ENCODE data around the gene FGD6.
A peak's percentile ranks its signal among the peaks of the same experiment; 100 is the strongest.

FGD6 gene

DNA sequence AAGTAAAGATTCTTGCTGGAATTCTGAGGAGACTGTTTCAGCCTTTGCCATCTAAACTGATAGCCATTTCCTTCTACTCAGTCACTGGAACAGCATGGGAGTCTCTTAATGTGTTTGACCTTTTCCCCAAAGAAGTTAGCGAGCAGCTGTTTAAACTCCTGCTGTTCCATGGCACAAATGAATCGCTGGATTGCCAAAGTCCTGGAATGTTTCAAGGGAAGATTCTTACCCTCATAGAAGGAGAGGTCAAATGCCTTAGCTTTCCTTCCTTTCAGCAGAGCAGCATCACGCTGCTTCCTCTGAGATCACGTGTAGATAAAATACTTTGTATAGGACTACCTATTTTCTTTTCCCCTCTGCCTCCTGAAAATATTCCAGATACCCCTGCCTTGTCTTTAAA is 133.3 kb downstream of the FGD6 start:
- no peaks in the 10 kb centered on the region for H3K9me3 ChIP-seq (ENCODE audit: control insufficient read depth, insufficient read depth, low read length)
- no peaks in the 10 kb centered on the region for H3K4me1 ChIP-seq (ENCODE audit: control insufficient read depth, insufficient read depth, low read length)
- no peaks in the 10 kb centered on the region for H3K27me3 ChIP-seq (ENCODE audit: control insufficient read depth, insufficient read depth, low read length)
- peaks cover 59% of the 10 kb centered on the region for H3K36me3 ChIP-seq (ENCODE audit: control insufficient read depth, insufficient read depth, low read length)
- H3K9ac ChIP-seq (ENCODE audit: low read depth, low read length), result no peak overlapping the region
- H3K27ac ChIP-seq (ENCODE audit: low read depth, low read length), result peak overlapping the region; percentile 85
- no peak overlapping the region for H3K4me3 ChIP-seq (ENCODE audit: low read depth, low read length)

DNA sequence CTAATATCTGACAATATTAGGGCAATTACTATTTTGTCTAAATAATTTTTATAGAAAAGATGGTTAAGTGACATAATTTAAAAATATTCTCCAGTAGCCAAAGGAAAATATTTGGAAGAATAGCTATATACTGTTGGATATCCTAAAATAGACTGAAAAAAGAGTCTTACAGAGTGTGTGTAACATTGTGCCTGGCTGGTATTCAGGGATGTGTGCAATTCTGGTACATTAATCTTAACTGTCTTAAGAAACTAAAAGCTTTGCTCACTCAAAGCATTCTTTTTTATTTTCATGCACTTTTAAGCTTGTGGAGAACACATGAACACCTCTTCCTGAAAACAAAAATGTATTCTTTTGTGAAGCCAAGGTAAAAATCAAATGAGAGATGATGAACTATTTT is 133.8 kb downstream of the FGD6 start:
- Histone ChIP-seq H3K27ac (ENCODE audit: low read depth, low read length) (peak overlapping the region; percentile 85), H3K9ac (ENCODE audit: low read depth, low read length) (no peak overlapping the region), H3K9me3 (ENCODE audit: control insufficient read depth, insufficient read depth, low read length) (no peaks in the 10 kb centered on the region), H3K4me3 (ENCODE audit: low read depth, low read length) (no peak overlapping the region), H3K36me3 (ENCODE audit: control insufficient read depth, insufficient read depth, low read length) (peaks cover 54% of the 10 kb centered on the region), H3K4me1 (ENCODE audit: control insufficient read depth, insufficient read depth, low read length) (no peaks in the 10 kb centered on the region), H3K27me3 (ENCODE audit: control insufficient read depth, insufficient read depth, low read length) (no peaks in the 10 kb centered on the region)

DNA sequence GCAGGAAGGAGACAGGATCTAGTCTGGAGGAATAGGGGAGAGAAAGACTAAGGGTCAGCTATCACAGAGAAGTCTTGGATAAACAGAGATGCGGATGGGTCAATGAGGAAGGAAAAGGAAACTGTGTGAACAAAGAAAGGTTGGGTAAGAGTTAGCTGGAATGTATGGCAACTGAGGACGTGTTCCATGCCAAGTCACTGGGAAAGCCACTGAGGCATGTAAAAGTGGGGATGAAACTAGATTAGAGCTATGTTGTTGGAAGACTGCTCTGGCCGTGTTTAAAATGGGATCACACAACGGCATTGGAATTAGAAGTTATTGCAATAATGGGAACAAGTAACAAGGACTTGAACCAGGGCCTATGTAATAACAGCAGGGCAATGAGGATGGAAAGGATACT is 139.9 kb downstream of the FGD6 start:
- Histone ChIP-seq H3K4me3 (ENCODE audit: low read depth, low read length) (no peak overlapping the region), H3K27ac (ENCODE audit: low read depth, low read length) (no peak overlapping the region), H3K4me1 (ENCODE audit: control insufficient read depth, insufficient read depth, low read length) (no peaks in the 10 kb centered on the region), H3K36me3 (ENCODE audit: control insufficient read depth, insufficient read depth, low read length) (peaks cover 9% of the 10 kb centered on the region; the same call in 1 of the 2 replicates), H3K9ac (ENCODE audit: low read depth, low read length) (no peak overlapping the region), H3K9me3 (ENCODE audit: control insufficient read depth, insufficient read depth, low read length) (no peaks in the 10 kb centered on the region), H3K27me3 (ENCODE audit: control insufficient read depth, insufficient read depth, low read length) (no peaks in the 10 kb centered on the region)

- Histone ChIP-seq H3K9me3 (ENCODE audit: control insufficient read depth, insufficient read depth, low read length) (no peaks in the 10 kb centered on the region), H3K27me3 (ENCODE audit: control insufficient read depth, insufficient read depth, low read length) (no peaks in the 10 kb centered on the region), H3K27ac (ENCODE audit: low read depth, low read length) (no peak overlapping the region), H3K4me1 (ENCODE audit: control insufficient read depth, insufficient read depth, low read length) (no peaks in the 10 kb centered on the region), H3K4me3 (ENCODE audit: low read depth, low read length) (no peak overlapping the region), H3K36me3 (ENCODE audit: control insufficient read depth, insufficient read depth, low read length) (peaks cover 5% of the 10 kb centered on the region; the same call in 1 of the 2 replicates), H3K9ac (ENCODE audit: low read depth, low read length) (no peak overlapping the region)
These were observed 142.5 kb downstream of the FGD6 start for GRCh38 chr12:95074766-95075165.

DNA sequence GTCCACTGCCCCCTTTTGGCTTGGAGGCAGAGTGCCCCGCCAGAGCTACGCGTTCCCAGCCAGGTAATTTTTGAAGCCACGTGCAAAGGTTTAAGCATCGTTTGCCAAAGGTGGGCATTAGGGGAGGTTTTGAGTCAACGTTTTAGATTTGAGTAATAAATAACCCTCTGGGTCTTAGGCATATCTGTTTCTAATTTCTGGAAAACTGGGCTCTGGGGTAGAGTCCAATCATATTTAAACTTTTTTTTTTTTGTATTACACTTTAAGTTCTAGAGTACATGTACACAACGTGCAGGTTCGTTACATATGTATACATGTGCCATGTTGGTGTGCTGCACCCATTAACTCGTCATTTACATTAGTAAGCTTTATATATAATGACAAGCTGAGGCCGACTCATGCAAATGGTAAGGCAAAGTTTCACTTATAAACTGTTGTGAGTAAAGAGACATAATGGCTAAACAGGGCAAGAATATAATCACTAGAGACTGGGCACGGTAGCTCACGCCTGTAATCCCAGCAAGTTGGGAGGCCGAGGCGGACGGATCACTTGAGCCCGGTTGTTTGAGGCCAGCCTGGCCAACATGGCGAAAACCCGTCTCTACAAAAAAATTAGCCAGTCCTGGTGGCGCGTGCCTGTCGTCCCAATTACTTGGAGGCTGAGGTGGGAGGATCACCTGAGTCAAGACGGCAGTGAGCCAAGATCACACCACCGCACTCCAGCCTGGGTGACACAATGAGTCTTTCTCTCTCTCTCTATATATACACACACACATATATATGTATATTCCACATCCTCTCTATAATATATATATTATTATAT is 143.4 kb downstream of the FGD6 start:
- Histone ChIP-seq H3K27ac (ENCODE audit: low read depth, low read length) (no peak overlapping the region), H3K9ac (ENCODE audit: low read depth, low read length) (no peak overlapping the region)

DNA sequence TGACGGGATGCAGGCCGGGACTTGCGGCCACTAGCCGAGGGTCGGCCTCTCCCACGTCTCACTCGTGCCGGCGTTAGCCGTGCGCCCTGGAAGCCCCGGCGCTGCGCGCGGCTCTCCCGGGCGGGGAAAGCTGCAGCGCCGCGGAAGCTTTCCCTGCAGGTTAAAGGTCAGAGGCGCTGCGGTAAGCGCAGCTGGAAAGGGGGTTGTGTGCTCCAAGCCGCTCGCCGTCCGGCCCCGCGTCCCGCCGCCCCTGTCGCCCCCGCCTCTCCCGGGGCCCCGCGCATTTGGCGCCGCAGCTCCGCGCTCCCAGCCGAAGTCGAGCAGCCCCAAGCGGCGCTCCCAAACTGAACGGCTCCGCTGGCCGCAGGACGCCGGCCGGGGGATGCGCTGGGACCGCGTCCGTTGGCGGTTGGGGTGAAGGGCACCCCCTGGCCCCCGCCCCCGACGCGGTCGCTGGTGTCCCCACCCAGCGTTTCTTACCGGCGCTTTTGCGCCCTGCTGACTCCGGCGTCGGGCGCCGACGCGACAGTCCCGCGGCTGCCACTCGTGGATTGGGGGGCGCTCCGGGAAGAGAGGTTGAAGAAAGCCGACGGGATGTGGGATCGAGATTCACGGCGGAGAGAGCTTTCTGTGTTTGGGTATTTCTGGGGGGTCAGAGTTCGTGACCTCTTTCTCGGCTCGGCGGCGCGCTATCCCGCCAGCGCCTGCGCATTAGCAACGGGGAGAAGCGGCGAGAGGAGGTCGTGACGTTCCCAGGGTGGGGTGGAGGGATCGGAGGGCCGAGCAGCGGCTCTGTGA is 144.2 kb downstream of the FGD6 start, which contains the start of gene NR2C1:
TSS of gene NR2C1 (minus strand) at position 719 of the 798 bp plus-strand sequence. CDS start 6,234 bp downstream, outside the sequence.
- H3K36me3 ChIP-seq (ENCODE audit: control insufficient read depth, insufficient read depth, low read length), result peaks cover 12% of the 10 kb centered on the region; the same call in 1 of the 2 replicates
- peak within 1 kb of the TSS; percentile 87 for H3K9ac ChIP-seq (ENCODE audit: low read depth, low read length)
- no peaks in the 10 kb centered on the region for H3K4me1 ChIP-seq (ENCODE audit: control insufficient read depth, insufficient read depth, low read length)
- H3K27ac ChIP-seq (ENCODE audit: low read depth, low read length), result peak within 1 kb of the TSS; percentile 96
- H3K4me3 ChIP-seq (ENCODE audit: low read depth, low read length), result peak within 1 kb of the TSS; percentile 99
- no peaks in the 10 kb centered on the region for H3K27me3 ChIP-seq (ENCODE audit: control insufficient read depth, insufficient read depth, low read length)
- H3K9me3 ChIP-seq (ENCODE audit: control insufficient read depth, insufficient read depth, low read length), result no peaks in the 10 kb centered on the region

More for the DNA sequence above, 143.4 kb downstream of the FGD6 start:
- Histone ChIP-seq H3K27me3 (ENCODE audit: control insufficient read depth, insufficient read depth, low read length) (no peaks in the 10 kb centered on the region), H3K36me3 (ENCODE audit: control insufficient read depth, insufficient read depth, low read length) (peaks cover 12% of the 10 kb centered on the region; the same call in 1 of the 2 replicates), H3K4me1 (ENCODE audit: control insufficient read depth, insufficient read depth, low read length) (no peaks in the 10 kb centered on the region), H3K9me3 (ENCODE audit: control insufficient read depth, insufficient read depth, low read length) (no peaks in the 10 kb centered on the region), H3K4me3 (ENCODE audit: low read depth, low read length) (peak overlapping the region; percentile 99)

GRCh38 chr12:95070378-95070777 is 146.9 kb downstream of the FGD6 start:
- no peak overlapping the region for H3K9ac ChIP-seq (ENCODE audit: low read depth, low read length)
- no peak overlapping the region for H3K4me3 ChIP-seq (ENCODE audit: low read depth, low read length)
- H3K4me1 ChIP-seq (ENCODE audit: control insufficient read depth, insufficient read depth, low read length), result no peaks in the 10 kb centered on the region
- H3K9me3 ChIP-seq (ENCODE audit: control insufficient read depth, insufficient read depth, low read length), result no peaks in the 10 kb centered on the region
- H3K36me3 ChIP-seq (ENCODE audit: control insufficient read depth, insufficient read depth, low read length), result peaks cover 34% of the 10 kb centered on the region
- H3K27ac ChIP-seq (ENCODE audit: low read depth, low read length), result no peak overlapping the region
- H3K27me3 ChIP-seq (ENCODE audit: control insufficient read depth, insufficient read depth, low read length), result no peaks in the 10 kb centered on the region

DNA sequence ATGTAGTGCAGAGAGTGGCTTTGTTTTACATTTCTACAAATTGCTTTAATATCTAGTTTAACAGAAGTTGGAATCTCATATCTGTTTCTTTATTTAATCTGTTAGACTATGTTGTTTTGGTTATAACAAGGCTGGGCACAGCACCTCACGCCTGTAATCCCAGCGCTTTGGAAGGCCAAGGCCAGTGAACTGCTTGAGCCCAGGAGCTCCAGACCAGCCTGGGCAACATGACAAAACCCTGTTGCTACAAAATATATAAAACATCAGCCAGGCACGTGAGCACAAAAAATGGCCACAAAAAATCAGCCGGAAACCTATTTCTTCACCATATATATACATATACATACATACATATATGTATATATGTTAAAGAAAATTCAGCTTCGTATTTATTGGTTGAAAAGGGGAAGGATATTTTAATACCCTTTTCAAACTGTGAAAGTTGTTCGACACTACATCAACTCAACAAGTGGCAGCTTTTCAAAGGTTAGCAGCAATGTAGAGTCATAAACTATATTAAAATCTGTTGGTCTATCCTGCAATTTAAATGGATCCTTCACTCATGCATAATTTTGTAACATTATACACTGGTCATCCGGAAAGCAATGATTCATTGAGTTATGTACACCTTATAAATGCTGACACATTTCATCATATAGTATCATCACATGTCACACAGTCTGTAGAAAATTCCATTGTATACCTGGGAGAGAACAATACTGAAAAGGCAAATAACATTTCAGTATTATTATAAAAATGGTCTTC is 151.0 kb downstream of the FGD6 start:
- H3K4me1 ChIP-seq (ENCODE audit: control insufficient read depth, insufficient read depth, low read length), result no peaks in the 10 kb centered on the region
- H3K27me3 ChIP-seq (ENCODE audit: control insufficient read depth, insufficient read depth, low read length), result no peaks in the 10 kb centered on the region
- no peak overlapping the region for H3K9ac ChIP-seq (ENCODE audit: low read depth, low read length)
- no peak overlapping the region for H3K4me3 ChIP-seq (ENCODE audit: low read depth, low read length)
- H3K9me3 ChIP-seq (ENCODE audit: control insufficient read depth, insufficient read depth, low read length), result no peaks in the 10 kb centered on the region
- no peak overlapping the region for H3K27ac ChIP-seq (ENCODE audit: low read depth, low read length)
- H3K36me3 ChIP-seq (ENCODE audit: control insufficient read depth, insufficient read depth, low read length), result peaks cover 69% of the 10 kb centered on the region

DNA sequence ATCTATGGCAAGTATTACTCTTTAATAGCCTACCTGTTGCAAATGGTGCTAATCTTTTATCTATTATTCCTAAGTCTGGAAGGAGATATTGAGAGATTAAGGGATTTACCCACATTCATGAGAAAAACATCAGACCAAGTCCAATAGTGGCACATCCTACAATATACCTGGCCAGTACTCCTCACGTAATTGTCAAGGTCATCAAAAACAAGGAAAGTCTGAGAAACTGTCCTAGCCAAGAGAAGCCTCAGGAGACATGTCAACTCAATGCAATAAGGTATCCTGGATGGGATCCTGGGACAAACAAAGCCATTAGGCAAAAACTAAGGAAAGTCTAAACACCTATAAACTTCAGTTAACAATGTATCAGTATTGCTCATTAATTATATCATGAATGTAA is 156.3 kb downstream of the FGD6 start:
- Histone ChIP-seq H3K27me3 (ENCODE audit: control insufficient read depth, insufficient read depth, low read length) (no peaks in the 10 kb centered on the region), H3K4me3 (ENCODE audit: low read depth, low read length) (no peak overlapping the region), H3K9me3 (ENCODE audit: control insufficient read depth, insufficient read depth, low read length) (no peaks in the 10 kb centered on the region), H3K27ac (ENCODE audit: low read depth, low read length) (no peak overlapping the region), H3K9ac (ENCODE audit: low read depth, low read length) (no peak overlapping the region), H3K36me3 (ENCODE audit: control insufficient read depth, insufficient read depth, low read length) (peaks cover 92% of the 10 kb centered on the region), H3K4me1 (ENCODE audit: control insufficient read depth, insufficient read depth, low read length) (no peaks in the 10 kb centered on the region)

DNA sequence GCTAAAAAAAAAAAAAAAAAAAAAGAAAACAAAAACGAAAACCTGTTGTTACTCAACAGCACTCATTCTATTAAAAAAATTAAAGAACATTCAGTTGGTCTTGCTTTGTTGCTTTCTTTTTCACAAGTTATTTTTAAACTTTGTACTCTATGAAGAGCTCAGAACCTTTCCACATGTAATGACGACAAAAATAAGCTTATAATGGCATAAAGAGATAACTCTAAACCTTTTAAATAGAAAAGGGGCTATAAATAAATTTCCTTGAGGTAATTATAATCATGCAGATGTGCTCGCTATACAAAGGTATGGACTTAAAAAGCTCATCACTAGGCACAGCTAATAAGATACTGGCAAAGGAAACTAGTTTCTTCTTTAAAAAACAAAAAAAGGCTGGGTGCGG is 157.3 kb downstream of the FGD6 start:
- H3K9ac ChIP-seq (ENCODE audit: low read depth, low read length), result no peak overlapping the region
- no peaks in the 10 kb centered on the region for H3K4me1 ChIP-seq (ENCODE audit: control insufficient read depth, insufficient read depth, low read length)
- H3K36me3 ChIP-seq (ENCODE audit: control insufficient read depth, insufficient read depth, low read length), result peaks cover 92% of the 10 kb centered on the region
- no peak overlapping the region for H3K4me3 ChIP-seq (ENCODE audit: low read depth, low read length)
- H3K9me3 ChIP-seq (ENCODE audit: control insufficient read depth, insufficient read depth, low read length), result no peaks in the 10 kb centered on the region
- H3K27me3 ChIP-seq (ENCODE audit: control insufficient read depth, insufficient read depth, low read length), result no peaks in the 10 kb centered on the region
- no peak overlapping the region for H3K27ac ChIP-seq (ENCODE audit: low read depth, low read length)
